ENCODE results near the gene DCAF7.

Gene DCAF7

DNA sequence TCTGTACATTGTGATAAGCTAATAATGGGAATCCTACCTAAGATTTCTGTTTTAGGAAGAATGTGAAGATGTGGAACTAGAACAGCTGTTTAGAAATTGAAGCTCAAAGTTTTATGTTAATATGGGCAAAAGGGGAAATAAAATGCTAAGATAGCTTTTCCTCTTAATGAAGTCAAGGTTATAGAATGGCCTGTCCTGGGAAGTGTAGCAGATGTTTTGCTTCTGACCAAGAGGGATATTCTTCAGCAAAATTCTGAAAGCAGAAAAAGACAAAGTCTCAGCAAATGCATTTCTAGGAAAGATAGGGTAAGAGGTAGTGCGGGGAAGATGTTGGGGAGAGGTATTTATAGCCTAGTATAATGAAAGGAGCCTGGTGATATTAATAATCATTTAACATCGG lies 85.0 kb downstream of the DCAF7 start:
- no peaks in the 10 kb centered on the region; the same call in 1 of the 2 replicates for H3K36me3 ChIP-seq (replicated peaks; ENCODE audit: insufficient read depth, low read length)
- no peak for TF ChIP-seq EZH2 (optimal IDR thresholded peaks at IDR 0.05; ENCODE audit: low read depth, low read length)
- TF ChIP-seq, protein P1, sequence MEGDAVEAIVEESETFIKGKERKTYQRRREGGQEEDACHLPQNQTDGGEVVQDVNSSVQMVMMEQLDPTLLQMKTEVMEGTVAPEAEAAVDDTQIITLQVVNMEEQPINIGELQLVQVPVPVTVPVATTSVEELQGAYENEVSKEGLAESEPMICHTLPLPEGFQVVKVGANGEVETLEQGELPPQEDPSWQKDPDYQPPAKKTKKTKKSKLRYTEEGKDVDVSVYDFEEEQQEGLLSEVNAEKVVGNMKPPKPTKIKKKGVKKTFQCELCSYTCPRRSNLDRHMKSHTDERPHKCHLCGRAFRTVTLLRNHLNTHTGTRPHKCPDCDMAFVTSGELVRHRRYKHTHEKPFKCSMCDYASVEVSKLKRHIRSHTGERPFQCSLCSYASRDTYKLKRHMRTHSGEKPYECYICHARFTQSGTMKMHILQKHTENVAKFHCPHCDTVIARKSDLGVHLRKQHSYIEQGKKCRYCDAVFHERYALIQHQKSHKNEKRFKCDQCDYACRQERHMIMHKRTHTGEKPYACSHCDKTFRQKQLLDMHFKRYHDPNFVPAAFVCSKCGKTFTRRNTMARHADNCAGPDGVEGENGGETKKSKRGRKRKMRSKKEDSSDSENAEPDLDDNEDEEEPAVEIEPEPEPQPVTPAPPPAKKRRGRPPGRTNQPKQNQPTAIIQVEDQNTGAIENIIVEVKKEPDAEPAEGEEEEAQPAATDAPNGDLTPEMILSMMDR (IDR thresholded peaks at IDR 0.05; ENCODE audit: low read length), result no peak
- no peaks in the 10 kb centered on the region for H4K20me1 ChIP-seq (ENCODE audit: insufficient read depth, low read length)
- H3F3A ChIP-seq (ENCODE audit: insufficient read depth, low read length), result no peaks in the 10 kb centered on the region; the same call in 1 of the 2 replicates
- no peak overlapping the region for H3K4me2 ChIP-seq (ENCODE audit: low read depth, low read length)
- no peak overlapping the region for H3K27ac ChIP-seq (ENCODE audit: low read length)
- H2AFZ ChIP-seq (ENCODE audit: low read length), result no peak overlapping the region
- no peak overlapping the region for H3K4me3 ChIP-seq (ENCODE audit: low read length)
- peaks cover 18% of the 10 kb centered on the region for H3K79me2 ChIP-seq (ENCODE audit: low read length)
- H3K4me1 ChIP-seq (ENCODE audit: low read length), result no peaks in the 10 kb centered on the region
- H3K9me2 ChIP-seq (replicated peaks; ENCODE audit: insufficient read depth, low read length), result no peaks in the 10 kb centered on the region
- no peaks in the 10 kb centered on the region for H3K27me3 ChIP-seq (replicated peaks; ENCODE audit: insufficient read depth, low read length)
- H3K9me3 ChIP-seq (replicated peaks; ENCODE audit: insufficient read depth, low read length), result no peaks in the 10 kb centered on the region
- no peak for DNase-seq
- no peak overlapping the region for H3K9ac ChIP-seq (ENCODE audit: low read length)

DNA sequence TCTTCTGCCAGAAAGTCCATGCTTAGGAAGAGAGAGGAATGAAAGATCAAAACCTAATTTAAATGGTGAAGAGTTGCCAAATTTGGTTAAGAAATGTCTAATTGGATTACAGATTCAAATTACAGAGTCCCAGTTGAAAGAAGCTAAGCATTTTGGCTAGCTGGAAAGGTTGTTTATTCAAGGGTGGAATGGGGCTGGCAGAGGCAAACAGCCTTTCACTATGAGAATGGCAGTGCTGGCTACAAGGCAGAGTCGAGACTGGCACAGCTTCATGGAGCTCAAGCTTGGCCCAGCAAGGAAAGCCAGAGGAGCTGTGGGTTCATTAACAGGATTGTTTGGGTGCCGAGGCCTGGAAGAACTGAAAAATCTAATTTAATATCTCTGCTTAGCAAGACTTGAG lies 85.5 kb downstream of the DCAF7 start:
- H3K79me2 ChIP-seq (ENCODE audit: low read length), result peaks cover 13% of the 10 kb centered on the region
- no peaks in the 10 kb centered on the region; the same call in 1 of the 2 replicates for H3K36me3 ChIP-seq (replicated peaks; ENCODE audit: insufficient read depth, low read length)
- H3F3A ChIP-seq (ENCODE audit: insufficient read depth, low read length), result no peaks in the 10 kb centered on the region; the same call in 1 of the 2 replicates
- H3K9ac ChIP-seq (ENCODE audit: low read length), result no peak overlapping the region
- no peak overlapping the region for H3K4me2 ChIP-seq (ENCODE audit: low read depth, low read length)
- no peak overlapping the region for H3K27ac ChIP-seq (ENCODE audit: low read length)
- TF ChIP-seq, protein P1 (IDR thresholded peaks at IDR 0.05; ENCODE audit: low read length), result no peak
- TF ChIP-seq EZH2 (optimal IDR thresholded peaks at IDR 0.05; ENCODE audit: low read depth, low read length), result no peak
- no peak for TF ChIP-seq EZH2phosphoT487 (IDR thresholded peaks at IDR 0.05; ENCODE audit: low read length)
- H2AFZ ChIP-seq (ENCODE audit: low read length), result no peak overlapping the region
- H3K4me3 ChIP-seq (ENCODE audit: low read length), result no peak overlapping the region
- DNase-seq, result no peak
- H3K9me3 ChIP-seq (replicated peaks; ENCODE audit: insufficient read depth, low read length), result no peaks in the 10 kb centered on the region
- no peaks in the 10 kb centered on the region for H3K4me1 ChIP-seq (ENCODE audit: low read length)
- H3K9me2 ChIP-seq (replicated peaks; ENCODE audit: insufficient read depth, low read length), result no peaks in the 10 kb centered on the region
- H3K27me3 ChIP-seq (replicated peaks; ENCODE audit: insufficient read depth, low read length), result no peaks in the 10 kb centered on the region
- no peaks in the 10 kb centered on the region for H4K20me1 ChIP-seq (ENCODE audit: insufficient read depth, low read length)

DNA sequence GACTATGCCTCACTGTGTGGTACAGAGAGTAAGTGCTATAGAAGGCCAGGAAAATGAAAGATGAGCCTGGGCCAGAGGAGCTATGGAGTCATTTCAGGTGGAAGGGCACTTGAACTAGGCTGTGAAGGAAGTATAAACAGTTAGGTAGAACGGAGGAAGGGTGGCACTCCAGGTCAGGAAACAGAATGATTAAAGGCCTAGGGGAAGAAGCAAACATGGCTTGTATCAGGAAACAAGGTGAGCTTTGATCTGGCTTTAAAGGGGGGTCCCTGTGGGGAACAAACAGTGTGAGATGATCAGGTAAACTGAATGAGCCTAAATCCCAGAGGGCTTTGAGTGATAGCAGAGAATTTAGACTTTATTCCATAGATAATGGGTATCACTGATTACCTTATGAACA lies 88.8 kb downstream of the DCAF7 start:
- H3K79me2 ChIP-seq (ENCODE audit: low read length), result no peaks in the 10 kb centered on the region
- no peaks in the 10 kb centered on the region for H3K27me3 ChIP-seq (replicated peaks; ENCODE audit: insufficient read depth, low read length)
- no peak overlapping the region for H2AFZ ChIP-seq (ENCODE audit: low read length)
- TF ChIP-seq, protein P1 (IDR thresholded peaks at IDR 0.05; ENCODE audit: low read length), result no peak
- H3K4me3 ChIP-seq (ENCODE audit: low read length), result no peak overlapping the region
- no peaks in the 10 kb centered on the region for H3K4me1 ChIP-seq (ENCODE audit: low read length)
- no peak overlapping the region for H3K4me2 ChIP-seq (ENCODE audit: low read depth, low read length)
- H3F3A ChIP-seq (ENCODE audit: insufficient read depth, low read length), result no peaks in the 10 kb centered on the region; the same call in 1 of the 2 replicates
- no peaks in the 10 kb centered on the region; the same call in 1 of the 2 replicates for H3K36me3 ChIP-seq (replicated peaks; ENCODE audit: insufficient read depth, low read length)
- no peak overlapping the region for H3K27ac ChIP-seq (ENCODE audit: low read length)
- H4K20me1 ChIP-seq (ENCODE audit: insufficient read depth, low read length), result no peaks in the 10 kb centered on the region
- no peaks in the 10 kb centered on the region for H3K9me2 ChIP-seq (replicated peaks; ENCODE audit: insufficient read depth, low read length)
- H3K9me3 ChIP-seq (replicated peaks; ENCODE audit: insufficient read depth, low read length), result no peaks in the 10 kb centered on the region
- H3K9ac ChIP-seq (ENCODE audit: low read length), result no peak overlapping the region
- DNase-seq, result no peak

Measured in MM.1S (cell line).